22Rv1 (cell line): ENCODE data around the gene SKIC3.

Experiments
- ZFX ChIP-seq: fragments of 450-650 bp; IDR thresholded peaks from 2 replicates; pipeline ENCODE4 v1.6.1; 2017; ENCODE audit warnings: antibody characterized with exemption, borderline replicate concordance
- TF ChIP-seq, protein P1 (sequence below): fragments of 450-650 bp; IDR thresholded peaks from 2 replicates; pipeline ENCODE4 v1.5.1; 2017; ENCODE audit warnings: mild to moderate bottlenecking

DNA sequence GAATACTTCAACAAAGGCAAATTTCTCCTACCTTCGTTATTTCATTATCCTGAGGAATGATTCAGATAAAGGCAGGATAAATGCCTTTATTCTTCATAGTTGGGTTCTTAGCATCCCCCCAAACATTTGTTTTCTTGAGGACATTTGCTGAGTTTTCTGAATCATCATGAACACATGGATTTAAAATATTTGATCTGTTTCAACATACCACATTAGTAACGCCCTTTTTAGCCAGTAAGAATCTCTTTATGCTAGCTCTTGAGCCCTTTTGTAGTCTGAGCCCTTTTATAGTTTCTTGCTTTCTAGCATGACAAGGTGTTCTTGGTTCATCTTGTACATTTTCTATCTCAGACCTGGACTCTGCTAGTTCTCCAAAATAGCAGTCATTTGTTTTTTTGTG, 27.9 kb downstream of the SKIC3 start:
- TF ChIP-seq, protein P1, sequence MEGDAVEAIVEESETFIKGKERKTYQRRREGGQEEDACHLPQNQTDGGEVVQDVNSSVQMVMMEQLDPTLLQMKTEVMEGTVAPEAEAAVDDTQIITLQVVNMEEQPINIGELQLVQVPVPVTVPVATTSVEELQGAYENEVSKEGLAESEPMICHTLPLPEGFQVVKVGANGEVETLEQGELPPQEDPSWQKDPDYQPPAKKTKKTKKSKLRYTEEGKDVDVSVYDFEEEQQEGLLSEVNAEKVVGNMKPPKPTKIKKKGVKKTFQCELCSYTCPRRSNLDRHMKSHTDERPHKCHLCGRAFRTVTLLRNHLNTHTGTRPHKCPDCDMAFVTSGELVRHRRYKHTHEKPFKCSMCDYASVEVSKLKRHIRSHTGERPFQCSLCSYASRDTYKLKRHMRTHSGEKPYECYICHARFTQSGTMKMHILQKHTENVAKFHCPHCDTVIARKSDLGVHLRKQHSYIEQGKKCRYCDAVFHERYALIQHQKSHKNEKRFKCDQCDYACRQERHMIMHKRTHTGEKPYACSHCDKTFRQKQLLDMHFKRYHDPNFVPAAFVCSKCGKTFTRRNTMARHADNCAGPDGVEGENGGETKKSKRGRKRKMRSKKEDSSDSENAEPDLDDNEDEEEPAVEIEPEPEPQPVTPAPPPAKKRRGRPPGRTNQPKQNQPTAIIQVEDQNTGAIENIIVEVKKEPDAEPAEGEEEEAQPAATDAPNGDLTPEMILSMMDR, result no peak
- no peak for TF ChIP-seq ZFX
